Activated CD8-positive, alpha-beta memory T cell treated with anti-CD3 and anti-CD28 coated beads for 1 hour (primary cell): ENCODE results near the gene GRB10.

Experiments used
- DNase-seq, 2 donors: peaks; one replicate each; pipeline ENCODE4 v3.0.0-alpha.2; 2020; ENCODE audit warnings: low read depth in 1 of 2; ENCODE audit errors: extremely low read depth in 1 of 2

The GRB10 gene

GRCh38 chr7:50658696-50659095 lies 124.0 kb downstream of the GRB10 start:
- no peak for DNase-seq

GRCh38 chr7:50657912-50658311 lies 124.8 kb downstream of the GRB10 start:
- no peak for DNase-seq

- no peak for DNase-seq
Observed at GRCh38 chr7:50657341-50657873, 125.3 kb downstream of the GRB10 start.

- no peak for DNase-seq
Observed at GRCh38 chr7:50656141-50656895, 126.4 kb downstream of the GRB10 start.

- no peak for DNase-seq
Observed at GRCh38 chr7:50655490-50655889, 127.2 kb downstream of the GRB10 start.

- no peak for DNase-seq
Observed at GRCh38 chr7:50655020-50655419, 127.7 kb downstream of the GRB10 start.

- DNase-seq: no peak
Observed at GRCh38 chr7:50653981-50654425, 128.7 kb downstream of the GRB10 start.

- no peak for DNase-seq
Observed at GRCh38 chr7:50653126-50653864, 129.4 kb downstream of the GRB10 start.

GRCh38 chr7:50652400-50653125 lies 130.1 kb downstream of the GRB10 start:
- no peak for DNase-seq

GRCh38 chr7:50651271-50651989 lies 131.3 kb downstream of the GRB10 start:
- DNase-seq: no peak

GRCh38 chr7:50650057-50650664 lies 132.5 kb downstream of the GRB10 start:
- DNase-seq: no peak

- no peak for DNase-seq
Observed at GRCh38 chr7:50649259-50649885, 133.3 kb downstream of the GRB10 start.

- no peak for DNase-seq
Observed at GRCh38 chr7:50648570-50649169, 134.0 kb downstream of the GRB10 start.

- DNase-seq: no peak
Observed at GRCh38 chr7:50648076-50648475, 134.6 kb downstream of the GRB10 start.

GRCh38 chr7:50647286-50647980 lies 135.3 kb downstream of the GRB10 start:
- no peak for DNase-seq

GRCh38 chr7:50646069-50646468 lies 136.6 kb downstream of the GRB10 start:
- no peak for DNase-seq

GRCh38 chr7:50645186-50645585 lies 137.5 kb downstream of the GRB10 start:
- no peak for DNase-seq

- DNase-seq: no peak
Observed at GRCh38 chr7:50644586-50644985, 138.1 kb downstream of the GRB10 start.

GRCh38 chr7:50644114-50644513 lies 138.6 kb downstream of the GRB10 start:
- no peak for DNase-seq
